Left ventricle myocardium inferior (tissue), 1 donor: ENCODE data around the gene TBC1D21. TPM values are rescaled to one million over a fixed set of nuclear protein-coding genes. Genes with fewer than 3 reads are reported as not detected.

ENCODE experiments used
- DNase-seq: peaks from one replicate; pipeline ENCODE4 v3.0.0-alpha.2; 2020
- H3K27ac ChIP-seq: fragments of 200-600 bp; replicated peaks from 2 replicates; pipeline ENCODE4 v1.8.0; 2021
- H3K27me3 ChIP-seq: fragments of 200-600 bp; 2 replicates; pipeline ENCODE4 v1.8.0; 2021; ENCODE audit warnings: low read depth
- H3K36me3 ChIP-seq: fragments of 200-600 bp; 2 replicates; pipeline ENCODE4 v1.8.0; 2021
- H3K4me1 ChIP-seq: fragments of 200-600 bp; 2 replicates; pipeline ENCODE4 v1.8.0; 2021
- H3K4me3 ChIP-seq: fragments of 200-600 bp; 2 replicates; pipeline ENCODE4 v1.8.0; 2021; ENCODE audit warnings: mild to moderate bottlenecking, moderate library complexity
- H3K9me3 ChIP-seq: fragments of 200-600 bp; replicated peaks from 2 replicates; pipeline ENCODE4 v1.8.0; 2021
- CTCF ChIP-seq: fragments of 200-600 bp; IDR thresholded peaks from 2 replicates; pipeline ENCODE4 v1.8.0; 2021; ENCODE audit warnings: antibody characterized with exemption, mild to moderate bottlenecking, borderline replicate concordance
- intact Hi-C: fragments of 100-400 bp; cut with micrococcal nuclease; formaldehyde crosslinking; loops from one replicate; pipeline ENCODE4 v1.11.0; 2022
- total RNA-seq: library from RNA; stranded (reverse); fragmentation: NEBNext Ultra II Directional; extraction: Animal tissue kit (Norgen Biotek cat#: 25700); gene quantifications from one replicate; pipeline ENCODE4 v1.2.1, GENCODE V29; 2021
- donor health status: DM: no; HTN: yes; CAD: no; lungs with severe emphysema.

Gene TBC1D21
- total RNA-seq, 1 donor from 2014 or later: not detected

DNA sequence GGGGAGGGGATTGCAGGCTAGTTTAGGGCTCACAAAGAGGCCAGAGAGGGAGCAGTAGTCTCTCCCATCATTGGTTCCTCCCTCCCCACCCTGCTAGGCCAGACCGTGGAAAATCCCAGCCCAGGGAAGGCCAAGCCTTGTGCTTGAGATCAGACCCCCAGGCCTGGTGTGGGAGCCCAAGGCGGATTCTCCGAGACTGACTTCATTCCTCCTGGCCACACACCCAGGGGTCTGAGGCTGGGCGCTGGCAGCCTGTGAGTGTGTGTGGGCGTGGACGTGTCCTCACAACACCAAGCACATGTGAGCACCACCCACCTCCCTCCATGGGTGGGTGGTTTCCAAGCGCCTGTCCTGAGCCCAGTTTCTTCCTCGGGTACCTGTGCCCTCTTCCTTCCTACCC, 57.0 kb downstream of the TBC1D21 start:
- DNase-seq: peak; percentile 78
- Histone ChIP-seq H3K9me3 (no peaks in the 10 kb centered on the region), H3K4me3 (no peak overlapping the region), H3K27me3 (peaks cover 36% of the 10 kb centered on the region), H3K36me3 (no peaks in the 10 kb centered on the region), H3K27ac (peak overlapping the region; percentile 72), H3K4me1 (peaks cover 76% of the 10 kb centered on the region)
- no peak for TF ChIP-seq CTCF
- intact Hi-C loops: no loop called here

- peaks cover 74% of the 10 kb centered on the region for H3K4me1 ChIP-seq
- no peak overlapping the region for H3K4me3 ChIP-seq
- peaks cover 36% of the 10 kb centered on the region for H3K27me3 ChIP-seq
- H3K36me3 ChIP-seq: no peaks in the 10 kb centered on the region
- peak overlapping the region; percentile 72 for H3K27ac ChIP-seq
- no peak for DNase-seq
- H3K9me3 ChIP-seq: no peaks in the 10 kb centered on the region
- no peak for TF ChIP-seq CTCF
- intact Hi-C loops: no loop called here
These were observed 57.5 kb downstream of the TBC1D21 start for GRCh38 chr15:73930790-73931281.

GRCh38 chr15:73931441-73931840, 58.1 kb downstream of the TBC1D21 start:
- Histone ChIP-seq H3K4me3 (no peak overlapping the region), H3K9me3 (no peaks in the 10 kb centered on the region), H3K27ac (peak overlapping the region; percentile 72), H3K4me1 (peaks cover 73% of the 10 kb centered on the region), H3K27me3 (peaks cover 36% of the 10 kb centered on the region), H3K36me3 (no peaks in the 10 kb centered on the region)
- intact Hi-C loops: no loop called here
- peak; percentile 11 for DNase-seq
- TF ChIP-seq CTCF: no peak

DNA sequence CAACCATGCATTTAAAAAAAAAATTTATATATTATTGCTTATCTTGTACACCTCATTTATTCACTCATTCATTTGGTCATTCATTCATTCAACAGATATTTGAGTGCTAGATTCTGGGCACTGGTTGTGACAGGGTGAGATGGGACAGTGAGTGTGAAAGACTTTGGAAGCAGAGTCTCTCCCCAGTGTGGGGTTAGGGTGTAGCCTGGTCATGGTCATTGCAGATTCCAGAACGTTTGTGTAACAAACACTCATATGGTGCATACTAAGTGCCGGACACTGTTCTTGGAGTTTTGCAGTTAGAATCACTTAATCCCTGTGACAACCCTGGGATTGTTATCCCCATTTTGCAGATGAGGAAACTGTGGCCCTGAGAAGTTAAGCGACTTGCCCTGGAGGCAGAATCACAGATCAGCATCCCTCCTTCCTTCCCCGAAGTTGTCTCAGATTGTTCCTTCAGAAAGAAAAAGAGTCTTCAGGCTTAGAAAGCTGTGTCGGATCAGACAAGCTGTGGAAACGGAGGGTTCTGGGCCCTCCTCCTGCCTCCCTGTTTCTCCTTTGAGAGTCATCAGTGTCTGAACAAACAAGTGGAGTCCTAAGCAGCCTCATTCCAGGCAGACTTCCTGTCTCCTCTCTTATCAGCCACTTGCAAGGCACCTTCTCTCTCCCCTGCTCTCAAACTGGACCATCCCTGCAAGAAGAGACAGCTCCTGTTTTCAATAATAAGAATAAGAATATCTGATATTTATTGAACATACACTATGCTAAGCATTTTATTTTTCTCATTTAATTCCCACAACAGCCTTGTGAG, 59.2 kb downstream of the TBC1D21 start:
- no peaks in the 10 kb centered on the region for H3K9me3 ChIP-seq
- intact Hi-C loops: no loop called here
- no peak for TF ChIP-seq CTCF
- no peak overlapping the region for H3K4me3 ChIP-seq
- no peak for DNase-seq
- H3K36me3 ChIP-seq: no peaks in the 10 kb centered on the region
- peaks cover 66% of the 10 kb centered on the region for H3K4me1 ChIP-seq
- H3K27me3 ChIP-seq: peaks cover 26% of the 10 kb centered on the region
- peak overlapping the region; percentile 72 for H3K27ac ChIP-seq

GRCh38 chr15:73934281-73934680, 60.9 kb downstream of the TBC1D21 start:
- Histone ChIP-seq H3K27me3 (peaks cover 13% of the 10 kb centered on the region), H3K36me3 (no peaks in the 10 kb centered on the region), H3K9me3 (no peaks in the 10 kb centered on the region), H3K27ac (no peak overlapping the region), H3K4me3 (no peak overlapping the region), H3K4me1 (peaks cover 54% of the 10 kb centered on the region)
- intact Hi-C loops: no loop called here
- no peak for TF ChIP-seq CTCF
- no peak for DNase-seq
